Tibial nerve (tissue), 4 donors: ENCODE results near the gene ATOH8.

ENCODE experiments used
- EP300 ChIP-seq, 2 donors: sonication (generic); formaldehyde crosslinking; IDR thresholded peaks; one replicate each; pipeline ENCODE4 v1.6.1; 2017; ENCODE audit warnings: antibody characterized with exemption in 2 of 2, mild to moderate bottlenecking in 1 of 2
- POLR2A ChIP-seq, 2 donors: fragments of 450-650 bp; IDR thresholded peaks; one replicate each; pipeline ENCODE4 v1.6.1; 2017; ENCODE audit warnings: antibody characterized with exemption in 2 of 2, mild to moderate bottlenecking in 2 of 2, moderate library complexity in 2 of 2
- TF ChIP-seq, protein P1 (sequence below), 5 experiments: fragments of 200-600 bp in 3 of 5; fragments of 450-650 bp in 2 of 5; sonication (generic) in 3 of 5; IDR thresholded peaks; one replicate each; pipeline ENCODE4 v1.5.1; 2016 to 2019; ENCODE audit warnings: antibody characterized with exemption in 5 of 5, mild to moderate bottlenecking in 3 of 5, moderate library complexity in 2 of 5

- TF ChIP-seq, protein P1, sequence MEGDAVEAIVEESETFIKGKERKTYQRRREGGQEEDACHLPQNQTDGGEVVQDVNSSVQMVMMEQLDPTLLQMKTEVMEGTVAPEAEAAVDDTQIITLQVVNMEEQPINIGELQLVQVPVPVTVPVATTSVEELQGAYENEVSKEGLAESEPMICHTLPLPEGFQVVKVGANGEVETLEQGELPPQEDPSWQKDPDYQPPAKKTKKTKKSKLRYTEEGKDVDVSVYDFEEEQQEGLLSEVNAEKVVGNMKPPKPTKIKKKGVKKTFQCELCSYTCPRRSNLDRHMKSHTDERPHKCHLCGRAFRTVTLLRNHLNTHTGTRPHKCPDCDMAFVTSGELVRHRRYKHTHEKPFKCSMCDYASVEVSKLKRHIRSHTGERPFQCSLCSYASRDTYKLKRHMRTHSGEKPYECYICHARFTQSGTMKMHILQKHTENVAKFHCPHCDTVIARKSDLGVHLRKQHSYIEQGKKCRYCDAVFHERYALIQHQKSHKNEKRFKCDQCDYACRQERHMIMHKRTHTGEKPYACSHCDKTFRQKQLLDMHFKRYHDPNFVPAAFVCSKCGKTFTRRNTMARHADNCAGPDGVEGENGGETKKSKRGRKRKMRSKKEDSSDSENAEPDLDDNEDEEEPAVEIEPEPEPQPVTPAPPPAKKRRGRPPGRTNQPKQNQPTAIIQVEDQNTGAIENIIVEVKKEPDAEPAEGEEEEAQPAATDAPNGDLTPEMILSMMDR (IDR thresholded peaks at IDR 0.05), result no peak
- TF ChIP-seq POLR2A (IDR thresholded peaks at IDR 0.05), result no peak
- no peak for TF ChIP-seq EP300 (IDR thresholded peaks at IDR 0.05)
Measured at GRCh38 chr2:85735691-85736090, 18.1 kb upstream of the ATOH8 start.
